HG02943 (cell line): ENCODE results near the gene TM4SF18.
"Not testable (repeated sequence)": the region's sequence is repeated elsewhere in the genome, so short reads cannot be mapped to it uniquely, and the experiment has no call there.

Source experiments
- ATAC-seq: cut with Tn5 transposase; IDR thresholded peaks from one replicate; pipeline ENCODE4 v1.9.1; 2021; ENCODE audit warnings: mild to moderate bottlenecking, low read depth, moderate library complexity; ENCODE audit not compliant: unreplicated experiment

Gene TM4SF18

GRCh38 chr3:149333176-149333859, at the start of gene TM4SF18:
Gene TM4SF18 (minus strand): TSS chr3:149333636. CDS start chr3:149333382, 254 bp downstream.
- ATAC-seq = no peak

GRCh38 chr3:149382518-149382917, 49.1 kb upstream of the TM4SF18 start:
- no peak for ATAC-seq

- no peak for ATAC-seq
Measured at GRCh38 chr3:149382101-149382467, 48.6 kb upstream of the TM4SF18 start.

GRCh38 chr3:149381173-149382100, 48.0 kb upstream of the TM4SF18 start:
- ATAC-seq = no peak

- not testable (repeated sequence) for ATAC-seq
Measured at GRCh38 chr3:149380220-149380619, 46.8 kb upstream of the TM4SF18 start.

GRCh38 chr3:149378478-149379309, 45.3 kb upstream of the TM4SF18 start:
- ATAC-seq = no peak

- no peak for ATAC-seq
Measured at GRCh38 chr3:149377408-149378364, 44.2 kb upstream of the TM4SF18 start, which contains the start of gene TM4SF1. Gene TM4SF1 (minus strand): TSS chr3:149377649. CDS start chr3:149377547, 102 bp downstream.

- no peak for ATAC-seq
Measured at GRCh38 chr3:149376718-149377407, 43.4 kb upstream of the TM4SF18 start.

- no peak for ATAC-seq
Measured at GRCh38 chr3:149375501-149376196, 42.2 kb upstream of the TM4SF18 start.

GRCh38 chr3:149374793-149375500, 41.5 kb upstream of the TM4SF18 start:
- no peak for ATAC-seq

GRCh38 chr3:149374391-149374790, 41.0 kb upstream of the TM4SF18 start:
- no peak for ATAC-seq

- no peak for ATAC-seq
Measured at GRCh38 chr3:149373235-149374125, 40.0 kb upstream of the TM4SF18 start.

- no peak for ATAC-seq
Measured at GRCh38 chr3:149371723-149372114, 38.3 kb upstream of the TM4SF18 start.

GRCh38 chr3:149371001-149371722, 37.7 kb upstream of the TM4SF18 start:
- no peak for ATAC-seq

- no peak for ATAC-seq
Measured at GRCh38 chr3:149369991-149370866, 36.8 kb upstream of the TM4SF18 start.
